Spinal cord (tissue), 10 donors: ENCODE measurements around the gene UBFD1. TPM values are rescaled to one million over a fixed set of nuclear protein-coding genes. Genes with fewer than 3 reads are reported as not detected.

Experiments used
- DNase-seq, 6 donors: peaks; one replicate each; pipeline versions ENCODE4 v3.0.0 to v3.0.0-alpha.2; 2013 to 2015; ENCODE audit warnings: low spot score in 6 of 6, low read depth in 4 of 6
- H3K27ac ChIP-seq: one replicate; pipeline ENCODE4 v1.5.1; 2013; ENCODE audit warnings: low read depth, low read length, control low read depth
- H3K27me3 ChIP-seq: one replicate; pipeline ENCODE4 v1.6.1; 2013; ENCODE audit warnings: low read length; ENCODE audit not compliant: control insufficient read depth, insufficient read depth
- H3K36me3 ChIP-seq: one replicate; pipeline ENCODE4 v1.6.1; 2013; ENCODE audit warnings: low read length; ENCODE audit not compliant: control insufficient read depth, insufficient read depth
- H3K4me1 ChIP-seq: one replicate; pipeline ENCODE4 v1.6.1; 2013; ENCODE audit warnings: low read length; ENCODE audit not compliant: control insufficient read depth, insufficient read depth
- H3K4me3 ChIP-seq: one replicate; pipeline ENCODE4 v1.5.1; 2013; ENCODE audit warnings: low read depth, low read length, control low read depth
- H3K9me3 ChIP-seq: one replicate; pipeline ENCODE4 v1.6.1; 2013; ENCODE audit warnings: low read length; ENCODE audit not compliant: control insufficient read depth, insufficient read depth
- WGBS: methylation state at CpG from one replicate; pipeline ENCODE4 v1.1.5; 2013; ENCODE audit warnings: missing lambda C conversion rate; ENCODE audit not compliant: insufficient coverage; 5-methylcytosine and 5-hydroxymethylcytosine counted together
- polyA plus RNA-seq, 2 donors: library from polyadenylated mRNA; unstranded; fragments of 120-200 nt; gene quantifications; one replicate each; pipeline ENCODE4 v1.2.1, GENCODE V29; 2013; ENCODE audit not compliant: insufficient read length in 2 of 2
- total RNA-seq, 2 donors: library from RNA; depleted of rRNA in 1 of 2; stranded (reverse); fragments of 120-200 nt in 1 of 2; fragments of >200 nt in 1 of 2; gene quantifications; one replicate each; pipeline versions ENCODE4 v1.2.3 to v1.2.4, GENCODE V29; 2013 to 2014
- donor health status: healthy.

The UBFD1 gene
- total and polyA plus RNA-seq, 4 donors, result 58.1 to 104 (median 88.8) TPM

GRCh38 chr16:23562505-23562904 lies 5.0 kb downstream of the UBFD1 start:
- Histone ChIP-seq H3K27ac (no peak overlapping the region), H3K27me3 (no peaks in the 10 kb centered on the region), H3K4me1 (peaks cover 4% of the 10 kb centered on the region), H3K9me3 (no peaks in the 10 kb centered on the region), H3K36me3 (peaks cover 51% of the 10 kb centered on the region), H3K4me3 (no peak overlapping the region)
- 94% methylated on average over 12 of the region's 13 CpGs for WGBS
- no peak for DNase-seq

DNA sequence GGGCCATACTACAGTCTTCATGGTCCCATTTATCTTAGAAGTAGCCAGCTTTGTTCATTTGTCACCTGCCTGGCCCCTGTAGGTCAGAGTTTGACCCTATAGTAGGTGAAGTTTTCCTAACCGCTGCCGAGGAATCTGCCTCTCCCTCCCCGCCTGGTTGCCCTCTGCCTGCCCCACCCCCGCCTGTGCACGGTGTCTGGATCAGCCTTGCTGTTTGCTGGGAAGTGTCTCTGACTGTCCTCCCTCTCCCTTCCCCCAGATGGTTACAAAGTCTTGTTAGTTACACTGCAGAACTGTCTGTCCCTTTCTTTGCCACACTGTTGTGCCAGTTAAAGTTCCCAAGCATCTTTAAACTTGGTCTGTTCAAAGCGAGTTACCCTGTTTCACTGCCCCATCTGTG lies 5.7 kb downstream of the UBFD1 start:
- DNase-seq, result no peak
- Histone ChIP-seq H3K27ac (no peak overlapping the region), H3K36me3 (peaks cover 57% of the 10 kb centered on the region), H3K9me3 (no peaks in the 10 kb centered on the region), H3K4me3 (no peak overlapping the region), H3K27me3 (no peaks in the 10 kb centered on the region), H3K4me1 (peaks cover 4% of the 10 kb centered on the region)
- 94% methylated on average over 4 of the region's 6 CpGs for WGBS

GRCh38 chr16:23564575-23565363 lies 7.2 kb downstream of the UBFD1 start:
- no peaks in the 10 kb centered on the region for H3K27me3 ChIP-seq
- H3K4me1 ChIP-seq, result no peaks in the 10 kb centered on the region
- DNase-seq, result no peak
- H3K36me3 ChIP-seq, result peaks cover 65% of the 10 kb centered on the region
- 99% methylated on average over 8 of the region's 9 CpGs for WGBS
- H3K9me3 ChIP-seq, result no peaks in the 10 kb centered on the region
- H3K27ac ChIP-seq, result no peak overlapping the region
- H3K4me3 ChIP-seq, result no peak overlapping the region

- Histone ChIP-seq H3K27ac (no peak overlapping the region), H3K27me3 (no peaks in the 10 kb centered on the region), H3K9me3 (no peaks in the 10 kb centered on the region), H3K4me3 (no peak overlapping the region), H3K4me1 (no peaks in the 10 kb centered on the region), H3K36me3 (peaks cover 76% of the 10 kb centered on the region)
- 92% methylated on average over 5 of the region's 8 CpGs for WGBS
- no peak for DNase-seq
Observed at GRCh38 chr16:23566724-23567123, 9.2 kb downstream of the UBFD1 start.

DNA sequence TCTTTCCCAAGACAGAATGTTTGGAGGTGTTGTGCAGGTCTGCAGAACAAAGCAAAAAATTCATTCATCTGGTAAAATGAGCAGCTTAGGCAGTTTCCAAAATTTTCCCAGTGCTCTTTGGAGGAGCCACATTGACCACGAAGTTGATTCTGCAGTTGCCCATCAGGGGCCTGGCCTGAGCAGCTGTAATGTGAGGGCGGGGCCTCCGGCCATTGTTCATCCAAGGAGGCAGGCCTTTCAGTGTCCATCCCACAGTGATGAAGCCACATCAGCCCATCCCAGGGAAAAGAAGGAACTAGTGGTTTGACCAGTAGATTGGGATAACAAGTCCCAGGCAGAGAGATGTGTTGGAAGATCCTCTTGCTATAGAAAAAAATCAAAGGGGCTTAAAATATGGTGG lies 10.1 kb downstream of the UBFD1 start:
- DNase-seq, result no peak
- H3K27me3 ChIP-seq, result no peaks in the 10 kb centered on the region
- no peak overlapping the region for H3K27ac ChIP-seq
- no peaks in the 10 kb centered on the region for H3K9me3 ChIP-seq
- H3K4me1 ChIP-seq, result no peaks in the 10 kb centered on the region
- H3K36me3 ChIP-seq, result peaks cover 76% of the 10 kb centered on the region
- 92% methylated on average over 3 of the region's 3 CpGs for WGBS
- H3K4me3 ChIP-seq, result no peak overlapping the region

- no peak overlapping the region for H3K27ac ChIP-seq
- H3K4me3 ChIP-seq, result no peak overlapping the region
- no peaks in the 10 kb centered on the region for H3K4me1 ChIP-seq
- 89% methylated on average over 5 of the region's 8 CpGs for WGBS
- no peaks in the 10 kb centered on the region for H3K9me3 ChIP-seq
- DNase-seq, result no peak
- H3K27me3 ChIP-seq, result no peaks in the 10 kb centered on the region
- peaks cover 76% of the 10 kb centered on the region for H3K36me3 ChIP-seq
Observed at GRCh38 chr16:23570992-23571632, 13.6 kb downstream of the UBFD1 start.

DNA sequence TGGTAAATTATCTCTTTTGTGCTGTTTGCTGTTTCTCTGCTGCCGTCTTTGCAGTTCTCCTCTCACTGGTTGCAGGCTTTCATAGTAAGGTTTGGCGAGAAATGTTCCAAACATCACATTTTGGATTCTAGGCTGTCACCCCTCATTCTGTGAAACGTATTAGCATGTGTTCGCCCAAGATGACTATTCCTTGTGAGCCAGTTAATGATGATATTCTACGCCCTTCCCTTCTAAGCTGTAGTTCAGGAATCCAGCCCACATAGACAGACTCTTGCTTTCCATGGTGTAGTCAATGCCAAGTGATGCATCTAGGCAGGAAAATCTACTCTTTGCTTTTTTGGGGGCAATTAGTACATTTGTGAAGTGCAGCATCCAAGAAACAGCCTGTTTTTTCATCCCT lies 14.4 kb downstream of the UBFD1 start:
- no peaks in the 10 kb centered on the region for H3K9me3 ChIP-seq
- H3K27me3 ChIP-seq, result no peaks in the 10 kb centered on the region
- H3K4me3 ChIP-seq, result no peak overlapping the region
- H3K4me1 ChIP-seq, result no peaks in the 10 kb centered on the region
- H3K36me3 ChIP-seq, result peaks cover 77% of the 10 kb centered on the region
- 95% methylated on average over 5 of the region's 5 CpGs for WGBS
- no peak overlapping the region for H3K27ac ChIP-seq
- peak in 1 of 6 donors; percentile 23 for DNase-seq

DNA sequence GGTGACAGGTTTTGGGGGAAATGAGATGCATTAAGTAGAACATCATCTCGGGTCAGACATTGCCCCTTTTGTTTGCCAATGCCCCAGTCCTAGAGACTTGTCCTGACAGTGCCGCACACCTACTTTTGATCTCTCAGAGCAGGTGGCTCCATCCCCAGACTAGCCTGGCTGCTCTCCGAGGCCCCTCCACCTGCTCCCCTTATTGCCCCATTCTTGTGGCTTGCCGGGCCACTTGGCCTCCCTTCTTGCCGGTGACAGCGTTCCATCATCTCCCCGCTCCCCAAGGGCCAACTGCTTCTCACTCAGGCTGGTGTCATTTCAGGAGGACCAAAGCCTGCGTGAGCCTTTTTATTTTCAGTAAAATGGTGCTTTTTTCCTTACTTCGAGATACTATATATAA lies 14.9 kb downstream of the UBFD1 start:
- Histone ChIP-seq H3K36me3 (peaks cover 75% of the 10 kb centered on the region), H3K27ac (no peak overlapping the region)

DNA sequence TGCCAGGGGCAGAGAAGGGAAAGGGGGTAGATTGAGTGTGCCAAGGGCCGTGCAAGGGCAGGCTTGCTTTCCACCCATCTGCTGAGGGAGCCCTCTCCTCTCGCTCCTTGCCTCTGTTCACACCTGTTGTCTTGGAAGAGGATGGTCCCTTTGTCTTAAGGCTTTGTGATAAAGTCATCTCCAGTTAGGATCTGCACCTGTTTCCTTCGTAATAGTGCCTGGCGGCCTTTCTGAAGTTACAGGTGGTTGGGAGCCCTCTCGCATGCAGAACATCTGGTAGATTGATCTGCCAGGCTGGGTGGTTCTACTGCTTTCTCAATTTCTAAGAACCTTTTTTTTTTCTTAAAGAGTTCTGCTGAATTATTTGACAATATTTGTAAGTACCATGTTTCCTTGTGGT lies 16.3 kb downstream of the UBFD1 start:
- DNase-seq, result no peak
- Histone ChIP-seq H3K36me3 (peaks cover 66% of the 10 kb centered on the region), H3K27me3 (no peaks in the 10 kb centered on the region), H3K4me1 (peaks cover 3% of the 10 kb centered on the region), H3K9me3 (no peaks in the 10 kb centered on the region), H3K27ac (no peak overlapping the region), H3K4me3 (no peak overlapping the region)
- 96% methylated on average over 3 of the region's 5 CpGs for WGBS

More for the DNA sequence above, 14.9 kb downstream of the UBFD1 start:
- WGBS, result 92% methylated on average over 7 of the region's 9 CpGs
- no peak for DNase-seq
- H3K4me1 ChIP-seq, result no peaks in the 10 kb centered on the region
- H3K9me3 ChIP-seq, result no peaks in the 10 kb centered on the region
- no peaks in the 10 kb centered on the region for H3K27me3 ChIP-seq
- H3K4me3 ChIP-seq, result no peak overlapping the region

- H3K36me3 ChIP-seq, result peaks cover 65% of the 10 kb centered on the region
- no peaks in the 10 kb centered on the region for H3K9me3 ChIP-seq
- peaks cover 4% of the 10 kb centered on the region for H3K4me1 ChIP-seq
- H3K27me3 ChIP-seq, result no peaks in the 10 kb centered on the region
- no peak overlapping the region for H3K4me3 ChIP-seq
- H3K27ac ChIP-seq, result no peak overlapping the region
- DNase-seq, result no peak
- WGBS, result 80% methylated on average over 1 of the region's 3 CpGs
Observed at GRCh38 chr16:23575834-23576233, 18.3 kb downstream of the UBFD1 start.
